GM18511 (cell line): ENCODE results near the gene BTN1A1.
"Not testable (repeated sequence)": the region's sequence is repeated elsewhere in the genome, so short reads cannot be mapped to it uniquely, and the experiment has no call there.

ENCODE experiments used
- ATAC-seq: cut with Tn5 transposase; IDR thresholded peaks from one replicate; pipeline ENCODE4 v1.9.1; 2021; ENCODE audit warnings: mild to moderate bottlenecking, moderate library complexity; ENCODE audit not compliant: unreplicated experiment

The BTN1A1 gene

DNA sequence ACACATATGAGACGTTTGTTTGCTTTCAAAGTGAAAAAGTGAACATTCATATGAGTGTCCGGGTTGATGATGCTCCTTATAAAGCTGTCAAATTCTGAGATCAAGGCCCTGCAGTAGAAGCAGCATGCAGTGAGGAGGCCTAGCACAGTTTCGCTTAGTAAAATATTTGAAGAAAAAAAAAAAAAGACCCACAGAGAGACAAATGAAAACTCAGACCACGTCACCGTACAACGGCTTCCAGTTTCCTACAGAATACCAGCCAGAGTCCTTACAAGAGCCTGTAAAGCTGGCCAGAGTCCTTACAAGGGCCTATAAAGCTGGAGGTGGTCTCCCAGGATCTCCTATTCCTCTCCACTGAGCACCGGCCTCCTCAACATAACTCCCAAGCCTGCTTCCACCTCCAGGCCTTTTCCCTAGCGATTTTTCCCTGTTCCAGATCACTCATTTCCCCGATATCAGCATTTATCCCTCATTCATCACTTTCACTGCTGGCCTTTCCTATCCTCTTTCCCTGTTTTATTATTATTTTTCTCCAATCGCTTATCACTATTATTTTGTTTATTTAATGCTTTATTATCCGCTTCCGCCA lies 36.6 kb downstream of the BTN1A1 start:
- no peak for ATAC-seq

- peak; percentile 47 for ATAC-seq
Observed at GRCh38 chr6:26537160-26537845, 37.2 kb downstream of the BTN1A1 start.

DNA sequence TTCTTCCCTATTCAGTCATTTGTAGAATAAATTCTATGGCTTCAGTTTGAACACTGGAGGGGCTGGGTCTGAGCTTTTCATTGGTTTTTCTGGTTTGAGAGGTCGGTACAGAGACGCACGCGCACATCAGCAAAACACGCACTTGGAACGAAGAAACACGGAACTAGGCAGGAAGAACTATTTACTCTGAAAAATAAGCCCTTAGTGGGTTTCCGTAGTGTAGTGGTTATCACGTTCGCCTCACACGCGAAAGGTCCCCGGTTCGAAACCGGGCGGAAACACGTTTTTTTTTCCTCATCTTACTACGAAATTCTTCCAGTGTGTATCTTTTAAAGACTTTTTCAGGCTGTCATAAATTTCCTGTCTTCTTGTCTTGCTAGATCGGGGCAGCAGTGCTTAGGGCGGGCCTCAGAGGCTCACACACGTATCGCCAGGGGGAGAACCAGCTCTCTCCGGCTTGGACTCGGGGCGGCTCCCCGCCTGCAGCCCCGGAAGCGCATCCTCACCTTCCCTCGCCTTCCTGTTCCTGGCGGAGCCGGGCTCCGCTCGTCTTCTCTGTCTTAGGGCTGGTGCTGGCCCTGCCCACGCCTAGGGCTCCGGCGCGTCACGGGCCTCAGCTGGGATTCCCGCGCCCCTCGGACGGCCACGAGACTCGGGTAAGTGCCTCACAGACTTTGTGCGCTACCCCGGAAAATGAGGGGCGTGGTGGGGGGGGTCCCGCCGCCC lies 37.9 kb downstream of the BTN1A1 start, which contains the start of gene HMGN4:
TSS of gene HMGN4 (plus strand) at position 521 of the 726 bp plus-strand sequence. CDS start 6,841 bp downstream, outside the sequence.
- ATAC-seq: peak; percentile 62

GRCh38 chr6:26538572-26538902 lies 38.4 kb downstream of the BTN1A1 start:
- no peak for ATAC-seq

GRCh38 chr6:26539071-26539615 lies 39.0 kb downstream of the BTN1A1 start:
- no peak for ATAC-seq

DNA sequence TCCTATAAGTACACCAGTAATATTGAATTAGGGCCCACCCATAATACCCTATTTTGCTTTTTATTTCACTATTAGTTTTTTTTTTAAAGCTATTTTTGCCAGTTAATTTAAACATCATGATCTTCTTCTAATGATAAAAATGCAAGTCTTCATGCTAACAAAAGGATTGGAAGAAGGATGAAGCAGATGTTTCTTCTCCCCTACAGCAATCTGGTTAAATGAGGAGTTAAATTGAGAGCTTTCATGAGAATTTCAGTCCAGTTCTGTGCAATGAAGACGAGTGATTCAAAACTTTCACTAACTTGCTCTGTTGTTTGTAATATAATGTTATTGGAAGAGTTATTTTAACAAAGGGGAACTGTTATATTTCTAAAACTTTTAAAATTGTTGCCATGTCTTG lies 41.5 kb downstream of the BTN1A1 start:
- ATAC-seq: no peak

- no peak for ATAC-seq
Observed at GRCh38 chr6:26543953-26544352, 43.9 kb downstream of the BTN1A1 start.

GRCh38 chr6:26544473-26544872 lies 44.4 kb downstream of the BTN1A1 start:
- no peak for ATAC-seq

DNA sequence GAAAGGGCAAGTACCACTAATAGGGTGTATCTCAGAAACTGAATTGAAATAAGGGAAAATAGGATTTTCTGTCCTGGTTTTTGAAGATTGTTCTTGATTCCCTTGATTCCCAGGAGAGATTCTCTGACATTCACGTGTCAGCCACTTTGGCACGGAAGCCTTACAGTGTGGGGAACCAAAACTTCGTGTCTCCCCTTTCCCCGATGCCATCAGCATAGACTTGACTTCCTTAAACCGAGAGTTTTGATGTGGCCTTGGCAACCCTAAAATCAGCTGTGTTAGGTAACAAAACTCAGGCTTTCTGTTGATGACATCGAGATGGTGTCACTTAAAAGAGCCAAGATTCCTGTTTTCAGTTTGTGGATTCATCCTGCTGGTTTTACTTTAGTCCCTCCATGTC lies 45.5 kb downstream of the BTN1A1 start:
- ATAC-seq: no peak

DNA sequence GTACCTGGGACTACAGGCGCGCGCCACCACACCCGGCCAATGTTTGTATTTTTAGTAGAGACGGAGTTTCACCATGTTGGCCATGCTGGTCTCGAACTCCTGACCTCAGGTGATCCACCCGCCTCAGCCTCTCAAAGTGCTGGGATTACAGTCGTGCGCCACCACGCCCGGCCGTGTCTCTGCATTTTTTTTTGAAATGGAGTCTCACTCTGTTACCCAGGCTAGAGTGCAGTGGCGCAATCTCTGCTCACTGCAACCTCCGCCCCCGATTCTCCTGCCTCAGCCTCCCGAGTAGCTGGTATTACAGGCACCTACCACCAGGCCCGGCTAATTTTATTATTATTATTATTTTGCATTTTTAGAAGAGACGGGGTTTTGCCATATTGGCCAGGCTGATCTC lies 47.3 kb downstream of the BTN1A1 start:
- ATAC-seq: not testable (repeated sequence)

- no peak for ATAC-seq
Observed at GRCh38 chr6:26550250-26550993, 50.3 kb downstream of the BTN1A1 start.

GRCh38 chr6:26552205-26552604 lies 52.1 kb downstream of the BTN1A1 start:
- no peak for ATAC-seq

GRCh38 chr6:26552640-26553188 lies 52.6 kb downstream of the BTN1A1 start:
- ATAC-seq: no peak

DNA sequence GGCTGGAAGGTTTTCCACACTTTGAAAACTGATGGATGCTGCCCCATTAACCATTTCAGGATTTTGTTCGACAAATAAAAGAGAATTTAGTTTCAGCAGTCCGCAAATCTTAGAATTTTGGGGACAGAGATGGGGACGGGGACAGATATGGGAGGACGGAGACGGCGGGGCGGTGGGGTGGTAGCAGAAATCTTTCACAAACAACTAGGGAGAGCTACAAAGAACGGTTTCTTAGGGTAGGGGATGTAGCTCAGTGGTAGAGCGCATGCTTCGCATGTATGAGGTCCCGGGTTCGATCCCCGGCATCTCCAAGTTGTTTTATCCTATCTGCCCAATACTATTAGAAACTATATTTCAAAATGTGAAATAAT lies 53.1 kb downstream of the BTN1A1 start:
- ATAC-seq: peak; percentile 46

DNA sequence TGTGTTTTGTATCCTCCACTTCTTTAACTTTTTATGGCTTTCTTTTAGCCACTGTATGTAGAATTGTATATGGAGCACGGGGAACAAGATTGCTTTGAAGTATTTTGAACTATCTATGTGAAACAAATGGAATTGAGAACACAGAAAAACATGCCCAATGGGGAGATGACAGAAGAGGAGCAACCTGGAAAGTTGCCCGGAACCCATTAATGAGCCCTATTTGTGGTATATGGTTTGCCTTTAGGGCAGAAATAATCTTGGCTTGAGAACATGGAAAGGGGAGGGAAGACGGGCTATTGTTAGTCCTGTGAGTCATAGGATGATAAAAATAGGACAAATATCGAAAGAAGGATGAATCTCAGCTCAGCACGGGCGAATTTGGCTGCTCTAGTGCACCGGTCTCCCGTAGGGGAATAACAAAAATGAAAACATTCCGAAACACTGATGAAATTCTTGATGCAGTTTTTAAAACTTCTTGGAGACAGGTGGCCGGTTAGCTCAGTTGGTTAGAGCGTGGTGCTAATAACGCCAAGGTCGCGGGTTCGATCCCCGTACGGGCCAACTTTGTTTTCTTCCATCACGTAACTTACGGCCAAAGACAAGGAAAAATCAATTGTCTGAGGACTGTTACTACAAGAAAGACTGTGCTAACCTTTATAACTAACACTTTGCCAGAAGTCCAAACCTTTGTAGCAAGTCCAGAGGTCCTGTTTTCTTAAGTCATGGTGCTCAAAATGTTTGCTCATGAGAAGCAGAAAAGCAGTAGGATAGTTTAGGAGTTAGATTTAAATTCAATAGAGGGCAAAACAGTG lies 53.7 kb downstream of the BTN1A1 start:
- ATAC-seq: peak; percentile 56

- ATAC-seq: no peak
Observed at GRCh38 chr6:26554447-26554696, 54.3 kb downstream of the BTN1A1 start.

- peak; percentile 27 for ATAC-seq
Observed at GRCh38 chr6:26554697-26555504, 54.8 kb downstream of the BTN1A1 start.

GRCh38 chr6:26555505-26556262 lies 55.6 kb downstream of the BTN1A1 start:
- no peak for ATAC-seq
